GM12801 (cell line): Measurements from ENCODE around the gene SEPSECS.

Experiments used
- CTCF ChIP-seq: IDR thresholded peaks from one replicate; pipeline ENCODE4 v1.5.1; 2011; ENCODE audit warnings: control low read depth; ENCODE audit not compliant: insufficient read length; ENCODE audit errors: extremely low read depth

SEPSECS gene

GRCh38 chr4:25100710-25101109 lies 59.5 kb downstream of the SEPSECS start:
- no peak for TF ChIP-seq CTCF

GRCh38 chr4:25100021-25100555 lies 60.2 kb downstream of the SEPSECS start:
- TF ChIP-seq CTCF: no peak

GRCh38 chr4:25098964-25099891 lies 61.0 kb downstream of the SEPSECS start:
- TF ChIP-seq CTCF: no peak

GRCh38 chr4:25096981-25097443 lies 63.2 kb downstream of the SEPSECS start:
- TF ChIP-seq CTCF: no peak

- TF ChIP-seq CTCF: no peak
Observed at GRCh38 chr4:25096251-25096980, 63.8 kb downstream of the SEPSECS start.

GRCh38 chr4:25095837-25096236 lies 64.4 kb downstream of the SEPSECS start:
- TF ChIP-seq CTCF: no peak

- no peak for TF ChIP-seq CTCF
Observed at GRCh38 chr4:25092139-25092538, 68.1 kb downstream of the SEPSECS start.
